HG02885 (cell line): Measurements from ENCODE around the gene SREK1IP1.
"Not testable (repeated sequence)": the region's sequence is repeated elsewhere in the genome, so short reads cannot be mapped to it uniquely, and the experiment has no call there.

Source experiments
- ATAC-seq: cut with Tn5 transposase; IDR thresholded peaks from one replicate; pipeline ENCODE4 v1.9.1; 2021; ENCODE audit warnings: mild to moderate bottlenecking; ENCODE audit not compliant: unreplicated experiment, poor library complexity

Gene SREK1IP1

GRCh38 chr5:64765804-64766504, 2.5 kb downstream of the SREK1IP1 start:
- ATAC-seq, result no peak

GRCh38 chr5:64763948-64764503, 4.5 kb downstream of the SREK1IP1 start:
- no peak for ATAC-seq

- no peak for ATAC-seq
Observed at GRCh38 chr5:64759960-64760660, 8.4 kb downstream of the SREK1IP1 start.

- no peak for ATAC-seq
Observed at GRCh38 chr5:64758901-64759300, 9.6 kb downstream of the SREK1IP1 start.

- ATAC-seq, result no peak
Observed at GRCh38 chr5:64754066-64754465, 14.4 kb downstream of the SREK1IP1 start.

- ATAC-seq, result no peak
Observed at GRCh38 chr5:64749385-64749784, 19.1 kb downstream of the SREK1IP1 start.

GRCh38 chr5:64746446-64746845, 22.0 kb downstream of the SREK1IP1 start:
- ATAC-seq, result no peak

- no peak for ATAC-seq
Observed at GRCh38 chr5:64744914-64745313, 23.6 kb downstream of the SREK1IP1 start.

- no peak for ATAC-seq
Observed at GRCh38 chr5:64742821-64743220, 25.7 kb downstream of the SREK1IP1 start.

- ATAC-seq, result no peak
Observed at GRCh38 chr5:64742411-64742810, 26.1 kb downstream of the SREK1IP1 start.

GRCh38 chr5:64727150-64727549, 41.3 kb downstream of the SREK1IP1 start:
- ATAC-seq, result no peak

- no peak for ATAC-seq
Observed at GRCh38 chr5:64722588-64722987, 45.9 kb downstream of the SREK1IP1 start.

GRCh38 chr5:64714495-64714894, 54.0 kb downstream of the SREK1IP1 start:
- ATAC-seq, result not testable (repeated sequence)

GRCh38 chr5:64707191-64707590, 61.3 kb downstream of the SREK1IP1 start:
- ATAC-seq, result no peak

- not testable (repeated sequence) for ATAC-seq
Observed at GRCh38 chr5:64706074-64706473, 62.4 kb downstream of the SREK1IP1 start.

- ATAC-seq, result no peak
Observed at GRCh38 chr5:64700765-64701164, 67.7 kb downstream of the SREK1IP1 start.

- not testable (repeated sequence) for ATAC-seq
Observed at GRCh38 chr5:64696414-64696813, 72.1 kb downstream of the SREK1IP1 start.

GRCh38 chr5:64693636-64694035, 74.9 kb downstream of the SREK1IP1 start:
- no peak for ATAC-seq

GRCh38 chr5:64691291-64691690, 77.2 kb downstream of the SREK1IP1 start:
- no peak for ATAC-seq

GRCh38 chr5:64690417-64691151, 77.9 kb downstream of the SREK1IP1 start, which contains the start of gene SHISAL2B:
SHISAL2B (plus strand) TSS chr5:64690503; CDS start chr5:64690624, 121 bp downstream.
- ATAC-seq, result no peak

GRCh38 chr5:64690104-64690416, 78.4 kb downstream of the SREK1IP1 start:
- ATAC-seq, result no peak
